Activated CD8-positive, alpha-beta memory T cell treated with anti-CD3 and anti-CD28 coated beads, Interleukin-2, amount 50 U/mL, for 24 hours (primary cell): ENCODE data around the gene ARL15.

Experiments used
- DNase-seq: peaks from one replicate; pipeline ENCODE4 v3.0.0-alpha.2; 2020; ENCODE audit errors: extremely low read depth

The ARL15 gene

GRCh38 chr5:54206580-54207229 is 103.7 kb downstream of the ARL15 start:
- no peak for DNase-seq

GRCh38 chr5:54205918-54206317 is 104.5 kb downstream of the ARL15 start:
- no peak for DNase-seq

- DNase-seq = no peak
Observed at GRCh38 chr5:54205453-54205852, 104.9 kb downstream of the ARL15 start.

- DNase-seq = no peak
Observed at GRCh38 chr5:54197018-54197417, 113.4 kb downstream of the ARL15 start.

- no peak for DNase-seq
Observed at GRCh38 chr5:54195701-54196100, 114.7 kb downstream of the ARL15 start.

GRCh38 chr5:54194318-54194717 is 116.1 kb downstream of the ARL15 start:
- no peak for DNase-seq

GRCh38 chr5:54187694-54188093 is 122.7 kb downstream of the ARL15 start:
- no peak for DNase-seq

GRCh38 chr5:54186912-54187445 is 123.4 kb downstream of the ARL15 start:
- no peak for DNase-seq

- no peak for DNase-seq
Observed at GRCh38 chr5:54186108-54186507, 124.3 kb downstream of the ARL15 start.

GRCh38 chr5:54184806-54185205 is 125.6 kb downstream of the ARL15 start:
- no peak for DNase-seq

- DNase-seq = no peak
Observed at GRCh38 chr5:54180630-54181031, 129.7 kb downstream of the ARL15 start.

GRCh38 chr5:54178991-54179390 is 131.4 kb downstream of the ARL15 start:
- no peak for DNase-seq

GRCh38 chr5:54178207-54178606 is 132.2 kb downstream of the ARL15 start:
- DNase-seq = no peak

- DNase-seq = no peak
Observed at GRCh38 chr5:54177058-54177457, 133.3 kb downstream of the ARL15 start.

GRCh38 chr5:54176066-54176830 is 134.1 kb downstream of the ARL15 start:
- no peak for DNase-seq

GRCh38 chr5:54173251-54173650 is 137.1 kb downstream of the ARL15 start:
- DNase-seq = no peak

GRCh38 chr5:54171645-54172384 is 138.6 kb downstream of the ARL15 start:
- no peak for DNase-seq

- DNase-seq = no peak
Observed at GRCh38 chr5:54165687-54166086, 144.7 kb downstream of the ARL15 start.

GRCh38 chr5:54162184-54162583 is 148.2 kb downstream of the ARL15 start:
- no peak for DNase-seq

GRCh38 chr5:54160329-54160728 is 150.0 kb downstream of the ARL15 start:
- DNase-seq = no peak

- DNase-seq = no peak
Observed at GRCh38 chr5:54159893-54160195, 150.5 kb downstream of the ARL15 start.

- DNase-seq = no peak
Observed at GRCh38 chr5:54159153-54159892, 151.1 kb downstream of the ARL15 start.
